HepG2 (cell line): Measurements from ENCODE around the gene PPP2R5C. TPM values are rescaled to one million over a fixed set of nuclear protein-coding genes. Genes with fewer than 3 reads are reported as not detected.

ENCODE experiments used
- CBX2 ChIP-seq, 2 experiments: fragments of 200-600 bp in 1 of 2; sonication (generic); formaldehyde crosslinking in 1 of 2; IDR thresholded peaks; 2 replicates each; pipeline versions ENCODE4 v1.7.0 to v1.8.1; 2018 to 2022; ENCODE audit warnings: low read depth in 2 of 2, low read length in 1 of 2, mild to moderate bottlenecking in 1 of 2, missing genetic modification reagents in 1 of 2
- CBX5 ChIP-seq: sonication (generic); formaldehyde crosslinking; IDR thresholded peaks from 2 replicates; pipeline ENCODE4 v1.4.0; 2020; ENCODE audit warnings: missing genetic modification reagents, borderline replicate concordance
- CHCHD3 ChIP-seq: sonication (generic); formaldehyde crosslinking; IDR thresholded peaks from 2 replicates; pipeline ENCODE4 v1.8.0; 2022; ENCODE audit warnings: mild to moderate bottlenecking, missing genetic modification reagents, moderate library complexity
- CHD2 ChIP-seq: IDR thresholded peaks from 2 replicates; pipeline ENCODE4 v1.6.1; 2011; ENCODE audit warnings: low read depth, low read length, improper control_type of control experiment
- FOXO1 ChIP-seq: sonication (generic); formaldehyde crosslinking; IDR thresholded peaks from 2 replicates; pipeline ENCODE4 v1.4.0; 2020; ENCODE audit warnings: missing genetic modification reagents
- HIVEP1 ChIP-seq: sonication (generic); formaldehyde crosslinking; IDR thresholded peaks from 2 replicates; pipeline ENCODE4 v1.4.0; 2020; ENCODE audit warnings: mild to moderate bottlenecking, missing genetic modification reagents
- KDM4B ChIP-seq: sonication (generic); formaldehyde crosslinking; IDR thresholded peaks from 2 replicates; pipeline ENCODE4 v1.4.0; 2020; ENCODE audit warnings: missing genetic modification reagents
- PAWR ChIP-seq: sonication (generic); formaldehyde crosslinking; IDR thresholded peaks from 2 replicates; pipeline ENCODE4 v1.4.0; 2020; ENCODE audit warnings: missing genetic modification reagents, mild to moderate bottlenecking, borderline replicate concordance
- PCBP2 ChIP-seq: fragments of 200-400 bp; formaldehyde crosslinking; optimal IDR thresholded peaks from 2 replicates; pipeline ENCODE3; 2018; ENCODE audit warnings: low read length, low read depth; ENCODE audit not compliant: poor library complexity, severe bottlenecking
- PHF20 ChIP-seq: sonication (generic); formaldehyde crosslinking; IDR thresholded peaks from 2 replicates; pipeline ENCODE4 v1.5.0; 2020; ENCODE audit warnings: mild to moderate bottlenecking, missing genetic modification reagents
- PLRG1 ChIP-seq: fragments of 450-650 bp; conservative IDR thresholded peaks from 2 replicates; pipeline ENCODE4 v1.6.1; 2016
- RBAK ChIP-seq: sonication (generic); formaldehyde crosslinking; IDR thresholded peaks from 2 replicates; pipeline ENCODE4 v1.5.1; 2020; ENCODE audit warnings: mild to moderate bottlenecking, missing genetic modification reagents
- SETDB1 ChIP-seq: sonication (generic); formaldehyde crosslinking; IDR thresholded peaks from 2 replicates; pipeline ENCODE4 v1.5.1; 2020; ENCODE audit warnings: missing genetic modification reagents, mild to moderate bottlenecking, borderline replicate concordance
- SMYD3 ChIP-seq: sonication (generic); formaldehyde crosslinking; IDR thresholded peaks from 2 replicates; pipeline ENCODE4 v1.8.1; 2023; ENCODE audit warnings: mild to moderate bottlenecking, missing genetic modification reagents
- SP2 ChIP-seq: sonication (generic); formaldehyde crosslinking; IDR thresholded peaks from 2 replicates; pipeline ENCODE4 v1.5.1; 2020; ENCODE audit warnings: mild to moderate bottlenecking, missing genetic modification reagents
- SP4 ChIP-seq: sonication (generic); formaldehyde crosslinking; IDR thresholded peaks from 2 replicates; pipeline ENCODE4 v1.8.1; 2023; ENCODE audit warnings: mild to moderate bottlenecking, missing genetic modification reagents
- TBX3 ChIP-seq: fragments of 450-650 bp; IDR thresholded peaks from 2 replicates; pipeline ENCODE4 v1.6.1; 2017; ENCODE audit warnings: antibody characterized with exemption, mild to moderate bottlenecking, inconsistent platforms, borderline replicate concordance
- THAP11 ChIP-seq: IDR thresholded peaks from 2 replicates; pipeline ENCODE4 v1.6.1; 2016; ENCODE audit warnings: missing biosample characterization, missing genetic modification reagents
- TP53 ChIP-seq: sonication (generic); formaldehyde crosslinking; conservative IDR thresholded peaks from 2 replicates; pipeline ENCODE4 v1.4.0; 2020; ENCODE audit warnings: missing genetic modification reagents
- TRIM24 ChIP-seq: sonication (generic); formaldehyde crosslinking; IDR thresholded peaks from 2 replicates; pipeline ENCODE4 v1.8.0; 2022; ENCODE audit warnings: mild to moderate bottlenecking, missing genetic modification reagents
- ZFP82 ChIP-seq: sonication (generic); formaldehyde crosslinking; IDR thresholded peaks from 2 replicates; pipeline ENCODE4 v1.5.1; 2020; ENCODE audit warnings: mild to moderate bottlenecking, missing genetic modification reagents, borderline replicate concordance
- ZKSCAN5 ChIP-seq: sonication (generic); formaldehyde crosslinking; IDR thresholded peaks from 2 replicates; pipeline ENCODE4 v1.5.1; 2020; ENCODE audit warnings: mild to moderate bottlenecking, missing genetic modification reagents
- ZMYM3 ChIP-seq: sonication (generic); formaldehyde crosslinking; IDR thresholded peaks from 2 replicates; pipeline ENCODE4 v1.5.1; 2020; ENCODE audit warnings: mild to moderate bottlenecking, missing genetic modification reagents
- ZNF333 ChIP-seq: sonication (generic); formaldehyde crosslinking; IDR thresholded peaks from 2 replicates; pipeline ENCODE4 v1.4.0; 2020; ENCODE audit warnings: mild to moderate bottlenecking, missing genetic modification reagents, borderline replicate concordance
- ZNF501 ChIP-seq: sonication (generic); formaldehyde crosslinking; IDR thresholded peaks from 2 replicates; pipeline ENCODE4 v1.5.1; 2020; ENCODE audit warnings: mild to moderate bottlenecking, moderate library complexity, missing genetic modification reagents
- ZNF607 ChIP-seq: sonication (generic); formaldehyde crosslinking; IDR thresholded peaks from 2 replicates; pipeline ENCODE4 v1.5.1; 2020; ENCODE audit warnings: missing genetic modification reagents, mild to moderate bottlenecking, borderline replicate concordance
- ZNF660 ChIP-seq: sonication (generic); formaldehyde crosslinking; IDR thresholded peaks from 2 replicates; pipeline ENCODE4 v1.5.1; 2020; ENCODE audit warnings: mild to moderate bottlenecking, low read depth, missing genetic modification reagents, borderline replicate concordance
- ZNF691 ChIP-seq: sonication (generic); formaldehyde crosslinking; IDR thresholded peaks from 2 replicates; pipeline ENCODE4 v1.4.0; 2020; ENCODE audit warnings: missing genetic modification reagents, low read depth, mild to moderate bottlenecking, borderline replicate concordance
- ZNF703 ChIP-seq: sonication (generic); formaldehyde crosslinking; IDR thresholded peaks from 2 replicates; pipeline ENCODE4 v1.5.1; 2020; ENCODE audit warnings: missing genetic modification reagents, mild to moderate bottlenecking, moderate library complexity, borderline replicate concordance
- ZSCAN29 ChIP-seq: sonication (generic); formaldehyde crosslinking; conservative IDR thresholded peaks from 2 replicates; pipeline ENCODE4 v1.4.0; 2020; ENCODE audit warnings: mild to moderate bottlenecking, missing genetic modification reagents
- polyA plus RNA-seq, 8 experiments: library from polyadenylated mRNA; depleted of rRNA in 3 of 8; stranded (reverse) in 7 of 8; unstranded in 1 of 8; fragments of >200 nt; fragmentation: Illumina TruSeq in 4 of 8; extraction: Trizol in 4 of 8; gene quantifications; 2 replicates each; pipeline versions ENCODE4 v1.2.1 to v1.2.3, GENCODE V29; 2011 to 2016; ENCODE audit warnings: low read depth in 4 of 8, missing spikeins in 1 of 8, mixed read lengths in 1 of 8; ENCODE audit not compliant: insufficient read depth in 1 of 8
- total RNA-seq, 5 experiments: library from RNA; depleted of rRNA; stranded (reverse); fragments of >200 nt; fragmentation: Illumina TruSeq; extraction: Trizol; gene quantifications; 2 replicates each; pipeline ENCODE4 v1.2.3, GENCODE V29; 2016; ENCODE audit warnings: low read depth in 1 of 5
- TF ChIP-seq, protein P1 (sequence below): sonication (generic); formaldehyde crosslinking; IDR thresholded peaks from 2 replicates; pipeline ENCODE4 v1.4.0; 2020; ENCODE audit warnings: mild to moderate bottlenecking, missing genetic modification reagents

The PPP2R5C gene
- total and polyA plus RNA-seq, 2 of the 13 experiments (the other 11 are each of a cell fraction or from before 2014, with no cell fraction given): 74.3 to 78.5 TPM

DNA sequence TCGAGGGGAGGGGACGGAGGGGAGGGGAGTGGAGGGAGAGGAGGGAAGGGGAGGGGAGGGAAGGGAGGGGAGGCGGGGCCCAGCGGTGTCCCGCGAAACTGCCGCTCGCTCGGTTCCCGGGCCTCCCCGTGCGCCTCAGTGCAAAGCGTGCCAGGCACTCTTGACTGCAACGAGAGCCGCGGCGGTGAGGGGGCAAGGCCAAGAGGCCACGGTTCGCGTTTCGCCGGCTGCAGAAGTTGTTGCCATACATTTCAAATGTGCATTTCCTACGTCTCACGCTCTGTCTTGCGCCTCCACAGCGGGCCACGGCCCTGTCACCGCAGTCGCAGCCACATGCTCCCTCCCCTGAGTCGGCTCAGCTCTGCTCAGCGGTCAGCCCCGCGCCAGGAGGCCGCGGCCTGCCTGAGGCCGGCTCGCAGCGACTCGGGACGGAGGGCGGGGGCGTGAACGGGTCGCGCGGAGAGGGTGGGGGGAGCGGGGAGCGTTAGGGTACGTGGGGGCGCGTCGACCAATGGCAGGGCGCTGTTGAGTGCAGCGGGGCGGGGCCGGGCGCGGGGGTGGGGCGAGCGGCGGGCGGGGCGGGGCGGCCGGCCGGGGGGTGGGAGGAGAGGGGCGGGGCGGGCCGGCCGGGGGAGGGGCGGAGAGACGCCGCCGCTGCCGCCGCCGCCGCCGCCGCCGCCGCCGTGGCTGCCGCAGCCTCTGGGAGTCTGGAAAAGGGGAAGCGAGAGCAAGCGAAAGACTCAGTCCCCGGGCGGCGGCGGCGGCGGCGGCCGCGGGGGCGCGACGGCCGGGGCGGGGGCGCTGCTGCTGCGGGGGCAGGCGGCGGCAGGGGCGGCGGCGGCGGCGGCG is at the start of gene PPP2R5C (continued):
- TF ChIP-seq PCBP2 (no peak), ZNF691 (CRISPR knock-in tag) (peak; percentile 42; the same call in 1 of the 2 replicates), ZNF660 (CRISPR knock-in tag) (no peak), THAP11 (CRISPR knock-in tag) (no peak), CBX2 (IDR thresholded peaks at IDR 0.05; ENCODE audit: low read depth, low read length) (no peak), CBX2 (CRISPR knock-in tag; IDR thresholded peaks at IDR 0.05; ENCODE audit: low read depth) (no peak), TP53 (CRISPR knock-in tag) (no peak), TBX3 (peak; percentile 53; the same call in 1 of the 2 replicates), RBAK (CRISPR knock-in tag) (no peak), CHD2 (peak; percentile 30; the same call in 1 of the 2 replicates), ZNF501 (CRISPR knock-in tag) (peak; percentile 70), ZNF607 (CRISPR knock-in tag) (peak; percentile 87), PHF20 (CRISPR knock-in tag) (0 out of 2 replicates have a peak, but pooled peaks have one; percentile 25), PLRG1 (no peak), SP4 (peak; percentile 90), PAWR (CRISPR knock-in tag) (no peak), KDM4B (CRISPR knock-in tag) (no peak), ZNF333 (CRISPR knock-in tag) (peak; percentile 54; the same call in 1 of the 2 replicates), ZSCAN29 (CRISPR knock-in tag) (0 out of 2 replicates have a peak, but pooled peaks have one; percentile 36), TRIM24 (CRISPR knock-in tag) (no peak), SP2 (CRISPR knock-in tag) (peak; percentile 60), SMYD3 (CRISPR knock-in tag) (no peak), ZFP82 (CRISPR knock-in tag) (no peak; the same call in 1 of the 2 replicates), SETDB1 (CRISPR knock-in tag) (no peak), CBX5 (CRISPR knock-in tag) (0 out of 2 replicates have a peak, but pooled peaks have one; percentile 26), CHCHD3 (CRISPR knock-in tag) (peak; percentile 26; the same call in 1 of the 2 replicates), ZMYM3 (no peak; the same call in 1 of the 2 replicates), HIVEP1 (CRISPR knock-in tag) (peak; percentile 50; the same call in 1 of the 2 replicates), FOXO1 (CRISPR knock-in tag) (no peak), ZKSCAN5 (CRISPR knock-in tag) (no peak), ZNF703 (CRISPR knock-in tag) (no peak)
- TF ChIP-seq, protein P1, sequence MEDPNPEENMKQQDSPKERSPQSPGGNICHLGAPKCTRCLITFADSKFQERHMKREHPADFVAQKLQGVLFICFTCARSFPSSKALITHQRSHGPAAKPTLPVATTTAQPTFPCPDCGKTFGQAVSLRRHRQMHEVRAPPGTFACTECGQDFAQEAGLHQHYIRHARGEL (CRISPR knock-in tag): no peak
